Peyer's patch (tissue), 4 donors: Measurements from ENCODE around the gene PGRMC2.

Experiments
- CTCF ChIP-seq, 6 experiments: fragments of 450-650 bp in 4 of 6; fragments of 200-600 bp in 2 of 6; sonication (generic) in 1 of 6; IDR thresholded peaks; one replicate each; pipeline ENCODE4 v1.5.1; 2017 to 2019; ENCODE audit warnings: antibody characterized with exemption in 6 of 6, mild to moderate bottlenecking in 3 of 6, moderate library complexity in 1 of 6
- POLR2A ChIP-seq, 2 donors: fragments of 450-650 bp; IDR thresholded peaks; one replicate each; pipeline ENCODE4 v1.5.1; 2017; ENCODE audit warnings: antibody characterized with exemption in 2 of 2, mild to moderate bottlenecking in 2 of 2, moderate library complexity in 2 of 2

- TF ChIP-seq POLR2A (IDR thresholded peaks at IDR 0.05) (no peak), CTCF (IDR thresholded peaks at IDR 0.05) (no peak)
These were observed 35.4 kb upstream of the PGRMC2 start for GRCh38 chr4:128322986-128323385.
